ENCODE data around the gene FSIP1.

The FSIP1 gene

DNA sequence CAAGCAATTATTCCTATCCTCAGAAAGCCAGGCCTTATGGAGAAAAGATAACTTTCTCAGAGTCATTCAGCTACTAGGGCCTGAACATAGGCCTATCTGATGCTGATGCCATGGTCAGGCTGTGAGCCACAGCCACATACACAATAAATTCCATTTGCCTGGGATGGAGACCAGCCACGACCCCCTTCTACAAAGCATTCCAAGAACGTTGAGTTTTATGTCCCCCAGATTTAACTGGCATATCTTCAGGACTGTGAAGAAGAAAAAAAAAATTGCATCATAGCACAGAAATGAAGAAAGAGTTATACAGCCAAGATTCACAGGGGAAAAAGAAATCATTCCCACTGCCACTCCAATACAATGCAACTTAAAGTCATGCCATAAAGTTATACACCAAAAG is 101.8 kb downstream of the FSIP1 start:
- no peak for DNase-seq

- no peak for DNase-seq
Observed at GRCh38 chr15:39672666-39673065, 110.0 kb downstream of the FSIP1 start.

GRCh38 chr15:39672184-39672583 is 110.5 kb downstream of the FSIP1 start:
- DNase-seq, result no peak

DNA sequence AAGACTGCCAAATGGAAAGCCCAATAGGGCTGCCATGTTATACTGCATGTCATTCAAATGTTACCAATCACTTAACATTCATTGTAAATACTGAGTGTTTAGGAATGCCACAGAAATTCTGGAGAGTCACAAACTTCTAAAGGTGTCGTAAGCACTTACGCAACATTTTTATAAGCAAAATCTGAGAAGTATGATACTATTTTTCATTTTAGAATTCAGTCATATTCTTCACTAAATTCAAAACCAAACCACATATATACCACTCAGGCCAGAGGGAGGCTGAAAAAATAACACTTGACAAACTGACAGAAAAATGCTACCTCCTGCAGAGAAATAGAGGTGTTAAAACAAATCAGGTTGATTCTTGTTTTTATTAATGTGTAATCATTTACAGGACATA is 112.0 kb downstream of the FSIP1 start:
- DNase-seq, result no peak

DNA sequence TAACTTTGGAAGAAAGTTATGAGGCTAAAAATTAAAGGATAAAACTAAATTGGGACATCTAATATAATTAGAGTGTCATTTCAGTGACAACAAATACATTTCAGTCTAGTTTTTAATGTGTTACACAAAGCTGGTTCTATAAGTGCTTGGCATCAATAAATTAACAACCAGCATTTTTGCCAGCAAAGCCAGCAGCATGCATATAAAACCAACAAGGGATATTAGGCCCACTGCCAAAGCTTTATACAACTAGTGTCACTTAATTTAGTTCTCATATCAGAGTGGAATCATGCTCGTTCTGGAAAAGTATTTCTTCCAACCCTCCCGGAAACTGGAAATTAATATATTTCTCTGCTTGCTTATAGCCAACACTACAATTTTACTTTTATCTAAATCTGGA is 113.0 kb downstream of the FSIP1 start:
- DNase-seq, result no peak

DNA sequence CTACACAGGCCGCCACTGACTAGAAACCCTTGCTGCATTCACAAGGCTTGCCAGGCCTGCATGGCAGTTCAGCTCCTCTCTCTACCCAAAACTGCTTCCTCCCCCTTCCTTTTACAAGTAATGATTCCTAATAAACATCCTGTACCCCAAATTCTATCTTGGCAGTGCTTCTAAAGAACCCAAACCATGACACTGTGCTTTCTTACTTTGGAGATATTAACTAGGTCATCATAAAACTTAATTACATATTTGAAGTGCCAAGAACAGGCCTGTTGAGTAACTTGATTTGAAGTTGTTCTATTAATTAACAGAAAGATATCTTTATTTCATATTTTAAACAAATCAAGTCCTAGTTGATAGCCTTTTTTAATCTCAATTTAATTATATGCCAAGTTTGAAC is 113.4 kb downstream of the FSIP1 start:
- no peak for DNase-seq

- no peak for DNase-seq
Observed at GRCh38 chr15:39668457-39668856, 114.2 kb downstream of the FSIP1 start.

GRCh38 chr15:39667382-39668127 is 115.1 kb downstream of the FSIP1 start:
- no peak for DNase-seq

DNA sequence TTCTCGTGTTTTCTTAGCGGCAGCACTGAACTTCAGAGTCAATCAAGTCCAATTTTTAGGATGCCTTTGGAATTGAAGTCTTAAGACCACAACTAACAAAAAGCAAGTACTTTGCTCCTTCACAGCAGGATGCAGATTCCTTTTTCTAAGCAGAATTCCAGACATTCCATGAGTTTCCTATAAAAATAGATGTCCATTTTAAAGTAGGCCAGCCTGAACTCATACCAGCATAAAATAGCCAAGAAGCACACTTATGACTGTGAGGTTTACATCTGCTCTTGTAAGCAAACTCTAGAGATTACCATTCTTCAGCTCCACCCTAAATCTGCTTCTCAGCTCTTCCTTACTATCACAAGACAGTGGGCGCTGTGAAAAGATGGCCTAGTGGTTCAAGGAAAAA is 116.0 kb downstream of the FSIP1 start:
- DNase-seq, result no peak

DNA sequence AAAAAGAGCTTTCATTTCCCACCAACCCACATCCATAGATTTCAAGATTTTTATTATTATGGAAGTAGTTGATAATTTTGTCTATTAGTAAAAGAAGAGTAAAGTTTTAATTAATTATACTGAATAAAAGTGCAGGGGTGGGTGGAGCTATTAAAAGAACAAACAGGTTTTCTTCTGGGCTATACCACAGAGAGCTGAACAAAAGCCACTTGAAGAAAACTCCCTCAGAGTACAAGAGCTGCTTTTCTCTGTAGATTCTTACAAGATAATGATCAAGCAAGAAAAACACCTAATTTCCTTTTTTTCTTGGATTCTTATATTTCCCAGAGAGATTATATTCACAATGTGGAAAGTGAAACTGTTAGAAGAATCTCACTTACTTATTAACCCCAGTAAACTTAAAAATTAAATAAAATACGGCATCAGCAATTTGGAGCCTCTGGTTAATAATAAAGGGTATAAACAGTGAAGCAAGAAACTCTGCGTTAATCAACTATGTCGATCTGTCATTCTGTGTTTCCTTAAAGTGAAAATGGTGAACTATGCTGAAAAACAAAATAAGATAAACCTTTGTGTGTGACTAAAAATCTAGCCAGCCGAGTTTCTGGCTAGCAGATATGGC is 116.9 kb downstream of the FSIP1 start:
- DNase-seq, result no peak

DNA sequence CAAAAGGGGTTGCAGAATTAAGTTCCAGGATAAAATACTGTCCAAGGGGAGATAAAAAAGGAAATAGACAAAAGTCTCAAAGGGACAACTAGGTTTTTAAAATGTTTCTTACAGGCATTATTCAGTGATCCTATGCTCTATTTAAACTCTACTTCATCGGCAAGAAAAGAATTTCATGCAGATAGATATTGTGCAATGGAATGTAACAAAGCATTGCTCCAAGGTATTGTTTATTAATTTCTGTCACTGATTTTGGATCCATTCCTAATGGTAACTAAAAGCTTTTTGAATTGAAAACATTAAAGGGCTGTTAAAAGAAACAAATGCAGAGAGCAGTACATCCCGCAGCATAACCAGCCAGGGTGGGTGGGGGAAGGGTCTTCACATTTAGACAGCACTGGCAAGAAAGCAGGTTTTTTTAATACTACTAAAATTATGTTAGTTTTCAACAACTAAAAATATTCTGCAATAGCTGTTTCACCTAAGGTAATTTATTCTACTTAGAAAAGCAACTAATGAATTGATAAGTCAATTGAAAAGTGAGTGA is 118.9 kb downstream of the FSIP1 start:
- DNase-seq, result no peak

GRCh38 chr15:39661776-39662175 is 120.9 kb downstream of the FSIP1 start:
- DNase-seq, result no peak

GRCh38 chr15:39658740-39659139 is 123.9 kb downstream of the FSIP1 start:
- no peak for DNase-seq

GRCh38 chr15:39657668-39658067 is 125.0 kb downstream of the FSIP1 start:
- DNase-seq, result no peak

DNA sequence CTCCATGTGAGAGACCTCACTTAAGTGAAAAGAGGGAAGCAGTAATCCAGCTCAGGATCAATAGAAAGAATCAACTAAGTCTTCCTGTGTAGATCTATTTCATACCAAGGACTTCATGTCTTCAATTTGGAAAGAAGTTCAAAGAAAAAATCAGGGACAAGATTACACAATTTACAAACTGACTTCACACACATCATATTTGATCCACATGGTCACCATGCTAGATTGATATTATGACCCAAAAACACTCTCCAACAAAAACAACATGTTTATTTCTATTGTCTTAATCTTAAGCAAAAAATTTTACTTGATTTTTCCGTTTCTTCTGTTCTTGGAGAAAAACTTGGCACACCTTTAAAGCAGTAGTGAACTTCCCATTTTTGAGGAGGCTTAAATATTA is 125.5 kb downstream of the FSIP1 start:
- DNase-seq, result no peak

DNA sequence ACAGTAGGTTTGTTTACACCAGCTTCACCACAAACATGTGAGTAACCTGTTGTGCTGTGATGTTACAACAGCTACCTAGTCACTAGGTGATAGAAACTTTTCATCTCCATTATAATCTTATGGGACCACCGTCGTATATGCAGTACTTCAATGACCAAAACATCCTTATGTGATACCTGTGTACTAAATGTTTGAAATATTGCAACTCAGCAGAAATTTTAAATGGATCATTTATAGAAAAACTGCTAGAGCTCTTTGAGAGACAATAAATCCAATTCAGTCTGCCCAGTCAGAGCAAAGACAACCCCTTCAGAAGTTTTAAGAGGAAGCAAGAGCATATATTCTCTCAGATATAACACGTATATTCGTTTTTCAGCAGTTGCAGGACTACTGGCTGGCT is 128.3 kb downstream of the FSIP1 start:
- no peak for DNase-seq

GRCh38 chr15:39651881-39652280 is 130.8 kb downstream of the FSIP1 start:
- no peak for DNase-seq

DNA sequence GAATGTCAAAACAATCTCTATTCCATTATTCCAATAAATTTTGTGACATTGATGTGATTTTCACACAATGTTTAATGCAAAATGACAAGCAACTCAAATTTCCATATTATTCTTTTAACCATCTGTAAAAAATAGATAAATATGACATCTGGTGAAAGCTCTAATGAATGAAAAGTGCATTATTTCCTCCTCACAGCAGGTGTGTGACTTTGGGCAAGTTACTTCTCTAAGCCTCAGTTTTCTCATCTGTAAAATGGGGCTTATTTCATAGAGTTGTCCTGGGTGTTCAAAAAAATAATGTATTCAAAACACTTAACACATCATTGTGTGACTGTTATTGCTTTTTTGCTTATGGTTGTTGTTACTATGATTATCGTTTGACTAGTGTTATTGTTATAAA is 131.3 kb downstream of the FSIP1 start:
- DNase-seq, result no peak

- no peak for DNase-seq
Observed at GRCh38 chr15:39649757-39650156, 132.9 kb downstream of the FSIP1 start.

GRCh38 chr15:39646425-39646824 is 136.2 kb downstream of the FSIP1 start:
- DNase-seq, result no peak

DNA sequence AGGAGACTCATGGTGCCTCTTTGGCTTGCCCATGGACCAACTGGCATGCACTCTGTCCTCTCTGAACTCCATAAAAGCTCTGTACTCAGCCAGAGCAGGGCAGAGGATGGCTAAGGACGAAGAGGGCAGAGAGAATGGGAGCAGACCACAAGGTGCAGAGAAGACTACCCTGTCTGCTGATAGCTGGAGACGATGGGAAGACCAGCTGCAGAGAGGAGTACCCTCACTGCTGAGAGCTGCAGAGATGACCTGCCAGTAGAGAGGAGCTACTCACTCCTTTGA is 136.7 kb downstream of the FSIP1 start:
- no peak for DNase-seq

GRCh38 chr15:39645138-39645975 is 137.3 kb downstream of the FSIP1 start:
- no peak for DNase-seq

DNA sequence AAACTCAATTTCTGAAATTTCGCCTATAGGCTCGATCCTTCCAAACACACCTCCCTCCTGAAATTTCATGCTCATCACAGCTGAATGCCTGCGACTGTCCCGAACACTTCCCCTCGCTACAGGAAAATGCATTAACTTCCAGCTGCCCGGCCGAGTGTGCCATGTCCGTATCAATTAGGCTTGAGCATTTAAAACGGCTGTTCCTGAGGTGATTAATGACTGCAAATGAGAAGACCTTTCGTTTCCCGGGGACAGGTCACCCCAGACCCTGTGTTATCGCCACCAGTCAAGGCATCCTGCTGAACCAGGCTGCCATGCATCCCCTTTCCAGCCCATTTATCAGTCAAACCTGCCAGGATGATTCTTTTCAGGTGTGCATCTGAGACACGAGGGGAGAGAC is 138.5 kb downstream of the FSIP1 start:
- no peak for DNase-seq

- DNase-seq, result no peak
Observed at GRCh38 chr15:39643727-39644126, 138.9 kb downstream of the FSIP1 start.

All from stimulated activated naive CD4-positive, alpha-beta T cell (primary cell).